Lower lobe of right lung (tissue), 2 donors: ENCODE results near the gene DLGAP1. TPM values are rescaled to one million over a fixed set of nuclear protein-coding genes. Genes with fewer than 3 reads are reported as not detected.

Experiments used
- ATAC-seq, 2 donors: fragments of 200-7000 bp; cut with Tn5 transposase; one replicate each; pipeline ENCODE4 v1.9.1; 2020 to 2022; ENCODE audit warnings: mild to moderate bottlenecking in 2 of 2, moderate library complexity in 2 of 2
- DNase-seq: peaks from one replicate; pipeline ENCODE4 v3.0.0-alpha.2; 2020
- H3K27ac ChIP-seq: fragments of 200-600 bp; one replicate; pipeline ENCODE4 v1.8.0; 2022
- H3K27me3 ChIP-seq: fragments of 200-600 bp; one replicate; pipeline ENCODE4 v1.8.0; 2022; ENCODE audit warnings: low read depth
- H3K36me3 ChIP-seq: fragments of 200-600 bp; one replicate; pipeline ENCODE4 v1.8.0; 2022; ENCODE audit warnings: mild to moderate bottlenecking
- H3K4me1 ChIP-seq: fragments of 200-600 bp; one replicate; pipeline ENCODE4 v1.8.0; 2022
- H3K4me3 ChIP-seq: fragments of 200-600 bp; one replicate; pipeline ENCODE4 v1.8.0; 2022; ENCODE audit warnings: mild to moderate bottlenecking
- H3K9me3 ChIP-seq: fragments of 200-600 bp; one replicate; pipeline ENCODE4 v1.8.0; 2022
- intact Hi-C: fragments of 100-400 bp; cut with DNase I; formaldehyde crosslinking; loops from one replicate; pipeline ENCODE4 v1.11.0; 2022
- total RNA-seq: library from RNA; stranded (reverse); fragmentation: NEBNext Ultra II Directional; extraction: Animal tissue kit (Norgen Biotek cat#: 25700); gene quantifications from one replicate; pipeline ENCODE4 v1.2.1, GENCODE V29; 2021
- TF ChIP-seq, protein P1 (sequence below): fragments of 200-600 bp; IDR thresholded peaks from one replicate; pipeline ENCODE4 v1.8.0; 2022; ENCODE audit warnings: antibody characterized with exemption, mild to moderate bottlenecking
- donor health status: DM: no; HTN: yes; CAD: no; lungs with severe emphysema.

DLGAP1 gene
- total RNA-seq, 1 donor from 2014 or later, result 3.8 TPM

DNA sequence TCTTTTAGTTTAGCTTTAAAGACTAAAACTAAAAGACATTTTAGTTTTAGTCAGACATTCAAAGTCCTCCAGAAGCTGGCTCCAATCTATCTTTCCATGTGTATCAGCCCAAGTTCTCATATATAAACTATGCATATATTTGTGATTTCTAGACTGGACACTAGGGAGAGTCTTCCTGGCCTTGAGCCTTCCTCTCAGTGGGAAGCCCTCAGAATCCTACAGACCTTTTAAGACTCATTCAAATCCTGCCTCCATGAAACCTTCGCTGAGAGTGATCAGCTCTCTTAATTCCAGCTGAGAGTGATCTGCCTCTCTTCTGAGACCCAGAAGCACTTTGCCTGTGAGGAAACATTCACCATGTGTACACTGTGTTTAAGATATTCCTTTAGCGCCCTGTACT lies 552.4 kb downstream of the DLGAP1 start:
- no peak for DNase-seq
- intact Hi-C loops, result no loop called here
- H3K4me1 ChIP-seq, result no peaks in the 10 kb centered on the region
- no peaks in the 10 kb centered on the region for H3K27me3 ChIP-seq
- no peak overlapping the region for H3K27ac ChIP-seq
- H3K9me3 ChIP-seq, result no peaks in the 10 kb centered on the region
- TF ChIP-seq, protein P1, sequence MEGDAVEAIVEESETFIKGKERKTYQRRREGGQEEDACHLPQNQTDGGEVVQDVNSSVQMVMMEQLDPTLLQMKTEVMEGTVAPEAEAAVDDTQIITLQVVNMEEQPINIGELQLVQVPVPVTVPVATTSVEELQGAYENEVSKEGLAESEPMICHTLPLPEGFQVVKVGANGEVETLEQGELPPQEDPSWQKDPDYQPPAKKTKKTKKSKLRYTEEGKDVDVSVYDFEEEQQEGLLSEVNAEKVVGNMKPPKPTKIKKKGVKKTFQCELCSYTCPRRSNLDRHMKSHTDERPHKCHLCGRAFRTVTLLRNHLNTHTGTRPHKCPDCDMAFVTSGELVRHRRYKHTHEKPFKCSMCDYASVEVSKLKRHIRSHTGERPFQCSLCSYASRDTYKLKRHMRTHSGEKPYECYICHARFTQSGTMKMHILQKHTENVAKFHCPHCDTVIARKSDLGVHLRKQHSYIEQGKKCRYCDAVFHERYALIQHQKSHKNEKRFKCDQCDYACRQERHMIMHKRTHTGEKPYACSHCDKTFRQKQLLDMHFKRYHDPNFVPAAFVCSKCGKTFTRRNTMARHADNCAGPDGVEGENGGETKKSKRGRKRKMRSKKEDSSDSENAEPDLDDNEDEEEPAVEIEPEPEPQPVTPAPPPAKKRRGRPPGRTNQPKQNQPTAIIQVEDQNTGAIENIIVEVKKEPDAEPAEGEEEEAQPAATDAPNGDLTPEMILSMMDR, result no peak
- no peak for ATAC-seq
- no peak overlapping the region for H3K4me3 ChIP-seq
- no peaks in the 10 kb centered on the region for H3K36me3 ChIP-seq

GRCh38 chr18:3901811-3902210 lies 553.3 kb downstream of the DLGAP1 start:
- TF ChIP-seq, protein P1, result no peak
- Histone ChIP-seq H3K9me3 (no peaks in the 10 kb centered on the region), H3K4me3 (no peak overlapping the region), H3K36me3 (no peaks in the 10 kb centered on the region), H3K4me1 (no peaks in the 10 kb centered on the region), H3K27ac (no peak overlapping the region), H3K27me3 (no peaks in the 10 kb centered on the region)
- intact Hi-C loops, result no loop called here
- DNase-seq (no peak), ATAC-seq (no peak)

DNA sequence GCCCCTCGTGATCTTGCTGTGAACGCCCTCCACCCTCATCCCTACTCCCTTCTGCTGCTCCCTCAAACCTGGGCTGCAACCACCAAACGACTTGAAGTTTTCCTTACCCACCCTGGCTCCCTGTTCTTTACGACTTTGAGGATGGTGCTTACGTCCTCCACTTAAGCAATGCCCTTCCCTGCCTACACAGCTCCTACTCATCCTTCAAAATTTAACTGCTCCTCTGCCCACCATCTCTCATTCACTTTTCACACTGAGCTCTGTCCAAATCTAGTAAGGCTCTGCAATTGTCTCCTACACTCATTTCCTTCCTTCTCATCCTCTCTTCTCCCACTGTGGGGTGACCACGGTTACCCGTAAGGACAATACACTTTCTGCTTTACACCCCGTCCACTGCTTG lies 554.1 kb downstream of the DLGAP1 start:
- no peak for ATAC-seq
- H3K9me3 ChIP-seq, result no peaks in the 10 kb centered on the region
- no peaks in the 10 kb centered on the region for H3K36me3 ChIP-seq
- no peaks in the 10 kb centered on the region for H3K4me1 ChIP-seq
- no peak for DNase-seq
- H3K27ac ChIP-seq, result no peak overlapping the region
- H3K27me3 ChIP-seq, result no peaks in the 10 kb centered on the region
- intact Hi-C loops, result no loop called here
- TF ChIP-seq, protein P1, result no peak
- H3K4me3 ChIP-seq, result no peak overlapping the region

DNA sequence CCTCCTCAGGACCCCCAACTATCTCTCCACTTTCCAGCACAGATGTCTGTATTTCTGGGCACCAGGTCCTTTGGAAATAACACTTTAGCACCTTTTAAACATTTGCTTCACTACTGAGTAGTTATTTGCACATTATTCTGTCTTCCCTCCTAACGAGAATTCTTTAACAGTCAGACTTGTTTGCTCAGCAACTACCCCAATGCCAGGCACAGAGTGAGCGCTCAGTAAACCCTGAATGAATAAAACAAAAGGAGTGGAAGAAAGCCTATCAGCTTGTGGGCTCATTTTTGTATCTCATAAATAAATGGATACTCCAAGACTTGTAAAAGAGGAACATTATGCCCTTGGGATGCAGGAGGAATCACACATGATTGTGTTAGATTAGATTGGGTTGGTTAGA lies 554.8 kb downstream of the DLGAP1 start:
- TF ChIP-seq, protein P1, result no peak
- Histone ChIP-seq H3K27ac (no peak overlapping the region), H3K4me1 (no peaks in the 10 kb centered on the region), H3K36me3 (no peaks in the 10 kb centered on the region), H3K4me3 (no peak overlapping the region), H3K27me3 (no peaks in the 10 kb centered on the region), H3K9me3 (no peaks in the 10 kb centered on the region)
- intact Hi-C loops, result no loop called here
- no peak for DNase-seq
- ATAC-seq, result no peak

DNA sequence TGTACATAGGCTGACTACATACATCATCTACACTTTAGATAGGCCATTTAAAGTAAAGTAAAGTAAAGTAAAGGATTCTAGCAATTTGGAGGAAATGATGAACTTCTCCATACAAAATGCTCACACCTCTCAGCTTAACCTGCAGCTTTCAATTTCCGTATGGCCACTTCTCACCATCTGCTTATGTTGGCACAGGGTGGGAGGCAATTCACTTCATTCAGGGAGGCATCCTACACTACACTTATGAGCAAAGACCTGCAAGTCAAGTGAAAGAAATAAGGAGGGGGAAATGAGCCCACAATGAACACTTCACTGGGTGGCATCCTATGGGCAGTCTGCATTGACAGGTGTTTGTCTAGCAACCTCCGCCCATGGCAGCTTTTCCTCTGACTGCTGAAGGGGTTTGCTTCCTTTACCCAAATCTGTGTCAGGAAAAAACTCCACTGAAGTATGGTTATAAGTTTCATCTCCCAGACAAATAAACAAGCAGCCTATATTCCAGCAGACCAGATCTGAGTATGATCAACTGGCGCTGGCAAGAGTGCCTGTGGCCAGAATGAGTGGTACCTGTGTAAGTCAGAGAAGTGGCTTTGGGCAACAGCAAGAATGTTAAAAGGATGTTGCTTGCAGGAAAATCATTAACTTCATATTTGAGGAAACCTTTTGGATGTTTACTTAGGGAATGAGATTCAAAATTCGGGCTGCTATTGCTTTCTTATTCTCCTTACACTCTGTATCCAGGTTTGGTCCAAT lies 556.1 kb downstream of the DLGAP1 start:
- intact Hi-C loops, result no loop called here
- Histone ChIP-seq H3K4me3 (no peak overlapping the region), H3K36me3 (no peaks in the 10 kb centered on the region), H3K27ac (no peak overlapping the region), H3K4me1 (no peaks in the 10 kb centered on the region), H3K9me3 (no peaks in the 10 kb centered on the region), H3K27me3 (no peaks in the 10 kb centered on the region)
- TF ChIP-seq, protein P1, result no peak
- DNase-seq (no peak), ATAC-seq (peak in 1 of 2 donors; percentile 36)
